DOHH2 (cell line): Measurements from ENCODE around the gene MAP2K5.

Source experiments
- H3F3A ChIP-seq: fragments of 200-600 bp; sonication (generic), shearing (Covaris generic); 2 replicates; pipeline ENCODE4 v1.6.0; 2016; ENCODE audit warnings: antibody characterized with exemption, mild to moderate bottlenecking; ENCODE audit not compliant: control insufficient read depth, insufficient read depth
- H3K27ac ChIP-seq: fragments of 200-600 bp; sonication (generic); 2 replicates; pipeline ENCODE4 v1.5.1; 2014; ENCODE audit warnings: low read depth, mild to moderate bottlenecking, low read length, moderate library complexity
- H3K27me3 ChIP-seq: fragments of 200-600 bp; sonication (generic); 2 replicates; pipeline ENCODE4 v1.6.1; 2014; ENCODE audit warnings: mild to moderate bottlenecking, low read length, mixed read lengths; ENCODE audit not compliant: control insufficient read depth
- H3K36me3 ChIP-seq: fragments of 200-600 bp; sonication (generic); 2 replicates; pipeline ENCODE4 v1.6.1; 2014; ENCODE audit warnings: mild to moderate bottlenecking, low read length, moderate library complexity, mixed read lengths; ENCODE audit not compliant: control insufficient read depth
- H3K4me1 ChIP-seq: fragments of 200-600 bp; sonication (generic); 2 replicates; pipeline ENCODE4 v1.6.1; 2014; ENCODE audit warnings: mild to moderate bottlenecking, low read length, mixed read lengths; ENCODE audit not compliant: control insufficient read depth
- H3K4me2 ChIP-seq: fragments of 200-600 bp; sonication (generic); 2 replicates; pipeline ENCODE4 v1.6.0; 2014; ENCODE audit warnings: mild to moderate bottlenecking, low read length, moderate library complexity
- H3K4me3 ChIP-seq: fragments of 200-600 bp; sonication (generic); 2 replicates; pipeline ENCODE4 v1.5.1; 2014; ENCODE audit warnings: mild to moderate bottlenecking, low read length, mixed read lengths
- H3K79me2 ChIP-seq: fragments of 200-600 bp; sonication (generic); 2 replicates; pipeline ENCODE4 v1.6.1; 2014; ENCODE audit warnings: mild to moderate bottlenecking, low read length, mixed read lengths; ENCODE audit not compliant: control insufficient read depth
- H3K9me2 ChIP-seq: fragments of 200-600 bp; sonication (generic); replicated peaks from 2 replicates; pipeline ENCODE4 v1.6.1; 2014; ENCODE audit warnings: mild to moderate bottlenecking, low read length, mixed read lengths; ENCODE audit not compliant: control insufficient read depth
- H3K9me3 ChIP-seq: fragments of 200-600 bp; sonication (generic); 2 replicates; pipeline ENCODE4 v1.6.1; 2014; ENCODE audit warnings: antibody characterized with exemption, low read length, mixed read lengths; ENCODE audit not compliant: control insufficient read depth, insufficient read depth
- H4K20me1 ChIP-seq: fragments of 200-600 bp; sonication (generic); 2 replicates; pipeline ENCODE4 v1.6.0; 2014; ENCODE audit warnings: low read depth, mild to moderate bottlenecking, antibody characterized with exemption, low read length, moderate library complexity; ENCODE audit not compliant: control insufficient read depth, insufficient read depth
- CTCF ChIP-seq: fragments of 200-600 bp; sonication (generic); IDR thresholded peaks from one replicate; pipeline ENCODE4 v1.5.1; 2014; ENCODE audit warnings: antibody characterized with exemption, mild to moderate bottlenecking, low read depth, low read length; ENCODE audit not compliant: poor library complexity, severe bottlenecking
- EZH2phosphoT487 ChIP-seq: fragments of 200-600 bp; sonication (generic); IDR thresholded peaks from 2 replicates; pipeline ENCODE4 v1.6.1; 2017; ENCODE audit warnings: borderline replicate concordance, mild to moderate bottlenecking, antibody characterized with exemption, low read length, moderate library complexity, mixed read lengths

The MAP2K5 gene

GRCh38 chr15:67822537-67823313 lies 280.2 kb downstream of the MAP2K5 start:
- H3K4me2 ChIP-seq: peak overlapping the region; percentile 28
- H3K36me3 ChIP-seq: no peaks in the 10 kb centered on the region
- no peaks in the 10 kb centered on the region for H3K9me2 ChIP-seq
- no peaks in the 10 kb centered on the region for H3K4me1 ChIP-seq
- H3K27ac ChIP-seq: no peak overlapping the region
- no peak overlapping the region for H3K4me3 ChIP-seq
- no peaks in the 10 kb centered on the region for H3F3A ChIP-seq
- H4K20me1 ChIP-seq: 0 out of 2 replicates have a peak, but pooled peaks cover 3% of the 10 kb centered on the region
- TF ChIP-seq EZH2phosphoT487 (no peak), CTCF (no peak)
- H3K27me3 ChIP-seq: peaks cover 53% of the 10 kb centered on the region
- H3K9me3 ChIP-seq: no peaks in the 10 kb centered on the region; the same call in 1 of the 2 replicates
- no peaks in the 10 kb centered on the region for H3K79me2 ChIP-seq

GRCh38 chr15:67823314-67824196 lies 281.1 kb downstream of the MAP2K5 start:
- 0 out of 2 replicates have a peak, but pooled peaks cover 3% of the 10 kb centered on the region for H4K20me1 ChIP-seq
- H3K4me2 ChIP-seq: peak overlapping the region; percentile 28
- peak overlapping the region; percentile 42; the same call in 1 of the 2 replicates for H3K4me3 ChIP-seq

More at GRCh38 chr15:67823314-67824196, 281.1 kb downstream of the MAP2K5 start:
- Histone ChIP-seq H3F3A (no peaks in the 10 kb centered on the region), H3K27ac (no peak overlapping the region), H3K36me3 (no peaks in the 10 kb centered on the region), H3K79me2 (no peaks in the 10 kb centered on the region), H3K9me3 (no peaks in the 10 kb centered on the region; the same call in 1 of the 2 replicates), H3K27me3 (peaks cover 48% of the 10 kb centered on the region), H3K4me1 (no peaks in the 10 kb centered on the region), H3K9me2 (no peaks in the 10 kb centered on the region)
- no peak; the same call in 1 of the 2 replicates for TF ChIP-seq EZH2phosphoT487
- no peak for TF ChIP-seq CTCF
